ENCODE data around the gene NDUFAF8.

The NDUFAF8 gene

GRCh38 chr17:81278831-81279230 is 39.7 kb downstream of the NDUFAF8 start:
- no peak for TF ChIP-seq CTCF (IDR thresholded peaks at IDR 0.05; ENCODE audit: low read depth, low read length)
- no peak for DNase-seq (ENCODE audit: extremely low read depth, low read depth)

- no peak for TF ChIP-seq CTCF (IDR thresholded peaks at IDR 0.05; ENCODE audit: low read depth, low read length)
- no peak for DNase-seq (ENCODE audit: extremely low read depth, low read depth)
Observed at GRCh38 chr17:81279278-81280275, 40.5 kb downstream of the NDUFAF8 start.

GRCh38 chr17:81280571-81280970 is 41.5 kb downstream of the NDUFAF8 start:
- no peak for TF ChIP-seq CTCF (IDR thresholded peaks at IDR 0.05; ENCODE audit: low read depth, low read length)
- DNase-seq (ENCODE audit: extremely low read depth, low read depth), result no peak

- no peak for DNase-seq (ENCODE audit: extremely low read depth, low read depth)
- no peak for TF ChIP-seq CTCF (IDR thresholded peaks at IDR 0.05; ENCODE audit: low read depth, low read length)
Observed at GRCh38 chr17:81282141-81282540, 43.0 kb downstream of the NDUFAF8 start.

GRCh38 chr17:81282876-81283275 is 43.8 kb downstream of the NDUFAF8 start:
- no peak for DNase-seq (ENCODE audit: extremely low read depth, low read depth)
- no peak for TF ChIP-seq CTCF (IDR thresholded peaks at IDR 0.05; ENCODE audit: low read depth, low read length)

GRCh38 chr17:81285179-81285878 is 46.2 kb downstream of the NDUFAF8 start:
- no peak for TF ChIP-seq CTCF (IDR thresholded peaks at IDR 0.05; ENCODE audit: low read depth, low read length)
- no peak for DNase-seq (ENCODE audit: extremely low read depth, low read depth)

GRCh38 chr17:81285894-81286293 is 46.8 kb downstream of the NDUFAF8 start:
- DNase-seq (ENCODE audit: extremely low read depth, low read depth), result no peak
- TF ChIP-seq CTCF (IDR thresholded peaks at IDR 0.05; ENCODE audit: low read depth, low read length), result no peak
